GM18498 (cell line): ENCODE measurements around the gene GLB1L3.
A peak's percentile ranks its signal among the peaks of the same experiment; 100 is the strongest.
"Not testable (repeated sequence)": the region's sequence is repeated elsewhere in the genome, so short reads cannot be mapped to it uniquely, and the experiment has no call there.

Experiments
- ATAC-seq: cut with Tn5 transposase; IDR thresholded peaks from one replicate; pipeline ENCODE4 v1.9.1; 2021; ENCODE audit warnings: mild to moderate bottlenecking, moderate library complexity; ENCODE audit not compliant: unreplicated experiment

GLB1L3 gene

DNA sequence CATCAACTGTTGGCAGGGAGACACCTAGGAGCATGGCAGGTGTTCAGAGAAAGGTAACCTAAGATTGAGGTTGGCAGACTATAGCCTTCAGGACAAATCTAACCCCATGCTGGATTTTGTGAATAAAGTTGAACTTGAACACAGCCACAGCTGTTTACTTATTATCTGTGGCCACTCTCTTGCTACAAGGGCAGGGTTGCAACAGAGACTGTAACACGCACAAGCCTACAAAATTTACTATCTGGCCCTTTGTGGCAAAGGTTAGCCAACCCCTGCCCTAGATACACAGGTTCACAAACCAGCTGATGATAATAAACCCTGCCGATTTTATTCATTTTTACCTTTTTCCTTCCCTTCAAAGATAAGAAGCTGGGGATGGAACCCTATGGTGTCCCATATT is 25.5 kb upstream of the GLB1L3 start:
- ATAC-seq: no peak

- peak; percentile 31 for ATAC-seq
Observed at GRCh38 chr11:134252346-134253187, 23.6 kb upstream of the GLB1L3 start.

GRCh38 chr11:134253188-134253993 is 22.8 kb upstream of the GLB1L3 start, which contains the start of the genes ACAD8 and THYN1:
ACAD8 (plus strand) TSS chr11:134253568; CDS start chr11:134253601, 33 bp downstream.
THYN1 (minus strand) TSS chr11:134253352; CDS start chr11:134252882, 470 bp downstream.
- peak; percentile 99 for ATAC-seq

DNA sequence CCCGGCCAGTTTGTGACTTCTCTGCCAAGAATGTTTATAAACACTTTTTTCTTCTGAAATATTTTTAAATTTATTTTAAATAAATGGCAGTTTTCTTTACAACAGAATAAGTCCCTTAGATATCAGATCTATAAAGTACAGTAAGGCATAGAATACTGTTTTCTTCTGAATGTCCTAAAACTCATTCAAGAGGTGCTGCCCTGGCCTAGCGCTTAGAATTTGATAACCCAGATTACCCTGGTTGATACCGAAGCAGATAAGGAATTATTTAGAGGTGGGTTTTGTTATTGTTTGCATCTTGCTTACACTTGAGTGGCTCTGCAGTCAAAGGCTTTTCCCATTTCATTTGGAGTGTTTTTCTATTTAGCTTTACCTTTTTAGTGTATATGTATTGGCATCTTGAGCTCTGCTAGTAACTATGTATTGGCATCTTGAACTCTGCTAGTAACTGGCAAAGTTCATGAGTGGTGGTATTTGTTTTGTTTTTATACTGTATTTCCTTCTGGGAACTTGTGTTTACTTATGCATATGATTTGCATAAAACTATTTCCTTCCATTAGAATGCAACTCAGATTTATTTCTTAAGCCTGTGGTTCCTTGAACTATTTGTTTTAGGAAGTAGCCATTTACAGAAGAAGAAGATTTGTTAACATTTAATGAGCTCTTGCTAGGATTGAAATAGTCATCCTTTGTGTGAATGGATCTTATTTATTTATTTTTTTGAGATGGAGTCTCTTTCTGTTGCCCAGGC is 21.6 kb upstream of the GLB1L3 start:
- ATAC-seq: no peak

DNA sequence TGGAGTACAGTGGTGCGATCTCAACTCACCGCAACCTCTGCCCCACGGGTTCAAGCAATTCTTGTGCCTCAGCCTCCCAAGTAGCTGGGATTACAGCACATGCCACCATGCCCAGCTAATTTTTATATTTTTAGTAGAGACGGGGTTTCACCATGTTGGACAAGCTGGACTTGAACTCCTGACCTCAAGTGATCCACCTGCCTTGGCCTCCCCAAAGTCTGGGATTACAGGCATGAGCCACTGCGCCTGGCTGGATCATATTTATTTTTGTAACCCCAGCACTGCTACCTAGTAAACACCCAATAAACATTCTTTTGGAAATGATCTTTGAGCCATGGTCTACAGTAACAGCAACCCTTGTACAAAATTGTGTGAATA is 21.0 kb upstream of the GLB1L3 start:
- not testable (repeated sequence) for ATAC-seq

GRCh38 chr11:134257101-134257500 is 19.1 kb upstream of the GLB1L3 start:
- ATAC-seq: no peak

DNA sequence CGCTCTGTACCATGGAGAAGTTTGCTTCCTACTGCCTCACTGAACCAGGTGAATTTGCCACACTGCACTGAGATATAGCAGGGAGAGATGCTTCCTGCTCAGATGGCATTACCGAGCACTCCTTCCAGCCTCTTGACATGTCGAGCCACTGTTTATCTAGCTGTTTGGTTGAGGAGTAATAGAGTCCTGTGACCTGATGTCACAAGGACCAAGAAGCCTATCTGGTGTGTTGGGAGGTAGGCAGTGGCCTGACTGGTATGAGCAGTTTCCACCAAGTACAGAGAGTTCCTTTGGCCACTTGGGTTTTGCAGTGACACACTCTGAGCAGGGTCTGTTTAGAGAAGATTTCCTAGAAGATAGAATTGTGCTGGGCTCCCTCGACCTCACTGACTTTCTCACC is 17.6 kb upstream of the GLB1L3 start:
- no peak for ATAC-seq

GRCh38 chr11:134260503-134260902 is 15.7 kb upstream of the GLB1L3 start:
- no peak for ATAC-seq

DNA sequence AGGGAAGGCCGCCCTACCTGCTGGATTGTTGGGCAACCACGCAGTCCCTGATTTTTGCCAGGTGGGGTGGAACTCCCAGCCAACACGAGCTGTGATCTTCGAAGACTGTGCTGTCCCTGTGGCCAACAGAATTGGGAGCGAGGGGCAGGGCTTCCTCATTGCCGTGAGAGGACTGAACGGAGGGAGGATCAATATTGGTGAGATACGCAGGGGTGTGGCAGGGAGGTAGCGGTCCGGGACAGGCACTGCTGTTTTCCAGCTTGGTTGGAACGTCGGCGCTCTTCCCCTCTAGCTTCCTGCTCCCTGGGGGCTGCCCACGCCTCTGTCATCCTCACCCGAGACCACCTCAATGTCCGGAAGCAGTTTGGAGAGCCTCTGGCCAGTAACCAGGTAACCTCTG is 15.2 kb upstream of the GLB1L3 start:
- no peak for ATAC-seq

DNA sequence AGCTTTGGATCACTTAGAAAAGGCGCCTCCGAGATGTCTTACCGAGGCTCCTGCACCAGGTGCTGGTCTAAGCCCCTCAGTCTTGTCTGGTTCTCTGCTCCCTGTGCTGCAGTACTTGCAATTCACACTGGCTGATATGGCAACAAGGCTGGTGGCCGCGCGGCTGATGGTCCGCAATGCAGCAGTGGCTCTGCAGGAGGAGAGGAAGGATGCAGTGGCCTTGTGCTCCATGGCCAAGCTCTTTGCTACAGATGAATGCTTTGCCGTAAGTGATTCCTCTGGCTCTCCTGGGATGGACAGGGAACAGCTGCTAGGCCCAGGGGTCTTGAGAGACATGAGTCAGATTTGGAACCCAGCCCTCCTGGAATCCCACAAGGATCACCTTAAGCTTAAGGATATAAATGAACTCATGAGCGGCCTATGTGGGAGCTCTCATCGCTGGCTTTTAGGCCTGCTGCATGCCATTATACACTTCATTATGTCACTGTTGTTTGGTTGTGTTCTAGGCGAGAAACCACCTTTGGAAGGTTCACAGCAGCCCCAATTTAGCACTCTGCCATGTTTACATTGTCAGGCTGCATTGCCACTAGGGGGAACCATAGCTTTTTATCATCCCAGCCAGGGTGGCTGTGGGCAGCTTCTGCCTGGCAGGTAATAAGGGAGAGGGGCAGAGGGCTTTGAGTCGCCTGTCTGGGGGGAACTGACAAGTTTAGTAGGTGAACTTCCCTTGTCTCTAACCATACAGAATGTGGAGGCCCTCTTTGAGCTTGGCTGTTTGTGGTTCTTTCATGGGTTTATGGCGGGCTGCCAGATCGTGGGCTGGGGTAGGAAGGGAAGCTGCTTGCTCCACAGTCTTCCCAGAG is 14.3 kb upstream of the GLB1L3 start:
- no peak for ATAC-seq

GRCh38 chr11:134264966-134265764 is 11.0 kb upstream of the GLB1L3 start:
- ATAC-seq: no peak

- ATAC-seq: no peak
Observed at GRCh38 chr11:134266440-134266839, 9.7 kb upstream of the GLB1L3 start.

DNA sequence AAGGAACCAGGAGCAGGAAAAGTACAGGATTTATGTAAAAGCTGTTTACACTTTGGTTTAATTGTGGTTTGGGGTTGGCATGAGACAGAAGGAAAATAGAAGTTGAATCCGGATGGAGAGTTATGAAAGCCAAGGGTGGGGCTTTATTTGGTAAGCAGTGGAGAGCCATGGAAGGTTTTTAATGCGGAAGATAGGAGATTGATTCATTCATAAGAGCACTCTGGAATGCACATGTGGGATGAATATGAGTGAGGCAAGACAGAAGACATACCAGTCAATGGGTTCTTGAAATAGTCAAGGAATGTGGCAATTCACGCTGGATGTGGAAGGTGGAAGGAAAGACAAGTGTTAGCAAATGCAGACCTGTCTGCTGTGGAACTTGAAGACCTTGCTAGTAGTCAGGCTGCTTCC is 9.3 kb upstream of the GLB1L3 start:
- ATAC-seq: no peak

GRCh38 chr11:134267461-134267860 is 8.7 kb upstream of the GLB1L3 start:
- ATAC-seq: no peak

DNA sequence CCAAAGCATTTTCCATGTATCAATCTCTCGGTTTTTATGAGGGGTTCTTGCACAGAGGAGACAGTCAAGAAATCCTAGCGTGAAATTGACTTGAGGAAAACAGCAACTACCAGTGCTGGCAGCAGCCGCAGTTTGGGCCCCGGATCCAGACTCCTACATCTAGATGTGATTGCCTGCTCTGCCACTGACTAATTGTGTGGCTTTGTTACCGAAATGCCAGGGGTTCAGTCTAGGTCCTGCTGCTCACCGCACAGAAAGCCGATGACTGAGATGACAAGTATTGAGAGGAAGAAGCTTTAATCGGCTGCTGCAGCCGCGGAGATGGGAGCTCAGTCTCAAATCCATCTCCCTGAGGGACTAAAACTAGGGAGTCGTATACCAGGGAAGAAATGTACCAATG is 8.2 kb upstream of the GLB1L3 start:
- ATAC-seq: no peak

GRCh38 chr11:134270250-134270714 is 5.9 kb upstream of the GLB1L3 start:
- no peak for ATAC-seq

GRCh38 chr11:134271978-134272377 is 4.2 kb upstream of the GLB1L3 start:
- no peak for ATAC-seq

- ATAC-seq: no peak
Observed at GRCh38 chr11:134272381-134273316, 3.5 kb upstream of the GLB1L3 start.
